SU-DHL-6 (cell line): ENCODE results near the gene SH3RF2.

Experiments used
- H2AFZ ChIP-seq: fragments of 200-600 bp; sonication (generic); 2 replicates; pipeline ENCODE4 v1.6.1; 2014; ENCODE audit warnings: low read depth, mild to moderate bottlenecking, moderate library complexity, mixed read lengths, antibody characterized with exemption, low read length; ENCODE audit not compliant: severe bottlenecking
- H3F3A ChIP-seq: fragments of 200-600 bp; shearing (Covaris generic); 2 replicates; pipeline ENCODE4 v1.6.0; 2016; ENCODE audit warnings: antibody characterized with exemption, mild to moderate bottlenecking; ENCODE audit not compliant: insufficient read depth
- H3K27ac ChIP-seq: fragments of 200-600 bp; sonication (generic); 2 replicates; pipeline ENCODE4 v1.5.1; 2016; ENCODE audit warnings: low read depth, mild to moderate bottlenecking, low read length, moderate library complexity, mixed read lengths
- H3K27me3 ChIP-seq: fragments of 200-600 bp; sonication (generic), shearing (Covaris generic); 2 replicates; pipeline ENCODE4 v1.6.0; 2014; ENCODE audit warnings: mild to moderate bottlenecking, low read length
- H3K36me3 ChIP-seq: fragments of 200-600 bp; sonication (generic); 2 replicates; pipeline ENCODE4 v1.6.1; 2014; ENCODE audit warnings: mild to moderate bottlenecking, low read length, mixed read lengths
- H3K4me2 ChIP-seq: fragments of 300-600, 200-600 bp; shearing (Covaris generic), sonication (generic); 2 replicates; pipeline ENCODE4 v1.6.0; 2014; ENCODE audit warnings: low read length, low read depth, mild to moderate bottlenecking; ENCODE audit not compliant: poor library complexity, severe bottlenecking
- H3K4me3 ChIP-seq: fragments of 200-600 bp; sonication (generic); 2 replicates; pipeline ENCODE4 v1.5.1; 2014; ENCODE audit warnings: antibody characterized with exemption, low read length, mild to moderate bottlenecking, mixed read lengths; ENCODE audit not compliant: insufficient read depth, poor library complexity, severe bottlenecking
- H3K79me2 ChIP-seq: fragments of 200-600 bp; sonication (generic); 2 replicates; pipeline ENCODE4 v1.6.1; 2014; ENCODE audit warnings: mild to moderate bottlenecking, low read length, moderate library complexity; ENCODE audit not compliant: insufficient read depth
- H3K9ac ChIP-seq: fragments of 200-600 bp; sonication (generic); 2 replicates; pipeline ENCODE4 v1.7.0; 2014; ENCODE audit warnings: mild to moderate bottlenecking, low read length
- H3K9me2 ChIP-seq: fragments of 200-600 bp; sonication (generic); replicated peaks from 2 replicates; pipeline ENCODE4 v1.6.1; 2014; ENCODE audit warnings: low read length; ENCODE audit not compliant: insufficient read depth
- H3K9me3 ChIP-seq: fragments of 200-600 bp; sonication (generic); 2 replicates; pipeline ENCODE4 v1.6.1; 2014; ENCODE audit warnings: low read length, mixed read lengths; ENCODE audit not compliant: insufficient read depth
- H4K20me1 ChIP-seq: fragments of 200-600 bp; sonication (generic); 2 replicates; pipeline ENCODE4 v1.6.1; 2014; ENCODE audit warnings: low read depth, mild to moderate bottlenecking, antibody characterized with exemption, low read length, moderate library complexity, mixed read lengths
- CTCF ChIP-seq: fragments of 200-600 bp; sonication (generic); IDR thresholded peaks from one replicate; pipeline ENCODE4 v1.5.1; 2017; ENCODE audit warnings: antibody characterized with exemption, mild to moderate bottlenecking, low read length, moderate library complexity; ENCODE audit not compliant: insufficient read depth, poor library complexity, severe bottlenecking
- EZH2phosphoT487 ChIP-seq: fragments of 200-600 bp; sonication (generic), shearing (Covaris generic); conservative IDR thresholded peaks from 2 replicates; pipeline ENCODE4 v1.6.1; 2018; ENCODE audit warnings: mild to moderate bottlenecking, antibody characterized with exemption, low read length, moderate library complexity, mixed read lengths

Gene SH3RF2

DNA sequence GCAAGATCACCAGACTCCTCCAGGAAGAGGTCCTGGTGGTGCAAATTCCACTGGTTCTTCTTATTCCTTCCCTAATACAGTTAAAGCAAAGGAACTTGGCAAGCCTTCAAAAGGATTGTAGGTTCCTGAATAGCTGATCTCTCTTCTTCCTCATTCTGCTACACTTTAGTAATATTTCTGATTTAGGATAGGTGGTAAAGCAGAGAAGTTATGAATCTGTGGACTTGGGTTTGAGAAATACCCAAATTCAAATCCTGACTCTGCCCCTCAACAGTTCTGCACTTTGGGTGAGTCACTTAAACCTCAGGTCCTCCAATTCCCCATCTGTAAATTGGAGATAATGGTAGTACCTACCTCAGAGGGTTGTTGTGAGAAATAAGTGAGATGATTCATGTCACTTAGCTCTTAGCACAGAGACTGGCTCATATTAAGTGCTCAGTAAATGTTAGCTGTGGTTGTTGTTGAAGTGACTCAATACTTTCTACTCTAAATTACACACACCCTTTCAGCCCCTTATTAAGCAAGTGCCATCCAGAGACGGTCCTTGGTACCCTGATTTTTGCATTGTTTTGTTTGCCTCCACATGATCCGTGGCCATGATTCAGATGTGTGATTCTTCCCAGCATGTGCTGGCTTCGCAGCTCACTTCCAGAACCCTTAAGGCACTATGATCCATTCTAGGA lies 5.2 kb downstream of the SH3RF2 start:
- Histone ChIP-seq H2AFZ (no peak overlapping the region), H3K4me2 (no peak overlapping the region), H4K20me1 (no peaks in the 10 kb centered on the region), H3K9ac (no peak overlapping the region), H3K9me2 (no peaks in the 10 kb centered on the region), H3K36me3 (no peaks in the 10 kb centered on the region), H3K9me3 (no peaks in the 10 kb centered on the region), H3K79me2 (no peaks in the 10 kb centered on the region), H3K27me3 (no peaks in the 10 kb centered on the region), H3F3A (no peaks in the 10 kb centered on the region), H3K27ac (no peak overlapping the region), H3K4me3 (no peak overlapping the region)
- TF ChIP-seq CTCF (no peak), EZH2phosphoT487 (no peak)

GRCh38 chr5:145942201-145942600 lies 5.8 kb downstream of the SH3RF2 start:
- Histone ChIP-seq H3K4me2 (no peak overlapping the region), H3K27ac (no peak overlapping the region), H3K9ac (no peak overlapping the region), H4K20me1 (no peaks in the 10 kb centered on the region), H2AFZ (no peak overlapping the region), H3F3A (no peaks in the 10 kb centered on the region), H3K4me3 (no peak overlapping the region), H3K79me2 (no peaks in the 10 kb centered on the region), H3K9me2 (no peaks in the 10 kb centered on the region), H3K27me3 (no peaks in the 10 kb centered on the region), H3K9me3 (no peaks in the 10 kb centered on the region), H3K36me3 (no peaks in the 10 kb centered on the region)
- TF ChIP-seq CTCF = no peak
- no peak for TF ChIP-seq EZH2phosphoT487

- TF ChIP-seq EZH2phosphoT487 (no peak), CTCF (no peak)
- H3K27me3 ChIP-seq = no peaks in the 10 kb centered on the region
- no peaks in the 10 kb centered on the region for H3F3A ChIP-seq
- no peak overlapping the region for H3K4me3 ChIP-seq
- H3K9me2 ChIP-seq = no peaks in the 10 kb centered on the region
- no peaks in the 10 kb centered on the region for H3K79me2 ChIP-seq
- no peak overlapping the region for H2AFZ ChIP-seq
- no peaks in the 10 kb centered on the region for H3K36me3 ChIP-seq
- H3K27ac ChIP-seq = no peak overlapping the region
- H4K20me1 ChIP-seq = no peaks in the 10 kb centered on the region
- no peak overlapping the region for H3K4me2 ChIP-seq
- no peak overlapping the region for H3K9ac ChIP-seq
- H3K9me3 ChIP-seq = no peaks in the 10 kb centered on the region
Measured at GRCh38 chr5:145942749-145943148, 6.4 kb downstream of the SH3RF2 start.
